ENCODE measurements around the gene ZNF598. TPM values are rescaled to one million over a fixed set of nuclear protein-coding genes. Genes with fewer than 3 reads are reported as not detected.

The ZNF598 gene
- total RNA-seq, 1 donor from 2014 or later = 9.2 TPM

DNA sequence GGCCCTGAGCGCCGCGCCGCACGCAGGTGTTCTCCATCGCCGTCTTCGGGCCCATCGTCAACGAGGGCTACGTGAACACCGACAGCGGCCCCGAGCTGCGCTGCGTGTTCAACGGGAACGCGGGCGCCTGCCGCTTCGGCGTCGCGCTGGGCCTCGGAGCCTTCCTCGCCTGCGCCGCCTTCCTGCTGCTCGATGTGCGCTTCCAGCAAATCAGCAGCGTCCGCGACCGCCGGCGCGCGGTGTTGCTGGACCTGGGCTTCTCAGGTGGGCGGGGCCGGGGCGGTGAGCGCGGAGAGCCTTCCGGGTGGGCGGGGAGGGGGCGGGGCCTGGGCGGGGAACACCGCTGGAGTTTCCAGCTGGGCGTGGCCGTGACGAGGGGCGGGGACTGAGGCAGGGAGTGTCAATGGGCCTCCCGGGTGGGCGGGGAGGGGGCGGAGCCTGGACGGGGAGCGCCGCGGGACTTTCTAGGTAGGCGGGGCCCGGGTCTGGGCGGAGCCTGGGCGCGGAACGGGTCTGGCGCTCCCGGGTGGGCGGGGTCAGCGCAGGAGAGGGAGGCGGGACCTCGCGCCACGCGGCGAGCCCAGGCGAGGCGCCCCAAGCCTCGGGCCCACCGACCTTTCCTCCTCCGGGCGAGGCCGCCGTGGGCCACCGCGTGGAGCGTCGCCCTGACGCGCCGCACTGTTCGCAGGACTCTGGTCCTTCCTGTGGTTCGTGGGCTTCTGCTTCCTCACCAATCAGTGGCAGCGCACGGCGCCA, 17.5 kb downstream of the ZNF598 start:
- DNase-seq (ENCODE audit: low read depth in 2 of 2) = peak; percentile 79 to 95

DNA sequence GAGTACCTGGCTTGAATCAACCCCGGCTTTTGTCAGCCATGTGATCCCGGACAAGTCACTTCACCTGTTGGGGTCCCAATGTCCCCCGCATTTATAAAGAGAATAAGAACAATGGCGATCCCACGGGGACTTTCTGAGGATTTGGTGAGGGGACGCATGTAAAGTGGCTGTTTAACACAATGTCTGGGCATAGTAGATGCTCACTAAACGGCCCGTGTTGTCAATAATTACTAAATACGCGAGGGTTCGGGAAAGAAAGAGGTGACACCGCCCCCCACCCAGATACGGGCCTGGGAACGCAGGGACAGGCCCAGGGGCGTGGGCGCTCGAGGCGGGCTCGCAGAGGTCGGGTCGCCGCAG, 18.1 kb downstream of the ZNF598 start:
- no peak for DNase-seq (ENCODE audit: low read depth in 2 of 2)

DNA sequence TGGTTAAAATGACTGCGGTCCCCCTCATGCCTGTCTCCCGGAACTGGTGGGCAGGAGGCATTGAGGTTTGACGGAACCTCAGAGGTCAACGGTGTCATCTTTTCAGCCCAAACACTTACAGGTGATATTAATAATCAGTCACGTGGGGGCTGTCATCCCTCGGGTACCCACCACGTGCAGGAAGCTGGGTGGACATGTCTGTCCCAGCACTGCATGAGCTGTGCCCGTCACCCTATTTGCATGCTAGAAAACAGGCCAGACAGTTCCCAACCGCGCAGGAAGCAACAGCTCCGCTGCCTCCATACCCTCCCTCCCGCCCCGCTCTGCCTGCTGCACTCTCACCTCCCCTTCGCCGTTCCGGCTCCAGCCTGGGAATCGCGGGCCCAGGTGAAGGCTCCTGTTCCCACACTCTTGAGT, 18.5 kb downstream of the ZNF598 start:
- no peak for DNase-seq (ENCODE audit: low read depth in 2 of 2)

DNA sequence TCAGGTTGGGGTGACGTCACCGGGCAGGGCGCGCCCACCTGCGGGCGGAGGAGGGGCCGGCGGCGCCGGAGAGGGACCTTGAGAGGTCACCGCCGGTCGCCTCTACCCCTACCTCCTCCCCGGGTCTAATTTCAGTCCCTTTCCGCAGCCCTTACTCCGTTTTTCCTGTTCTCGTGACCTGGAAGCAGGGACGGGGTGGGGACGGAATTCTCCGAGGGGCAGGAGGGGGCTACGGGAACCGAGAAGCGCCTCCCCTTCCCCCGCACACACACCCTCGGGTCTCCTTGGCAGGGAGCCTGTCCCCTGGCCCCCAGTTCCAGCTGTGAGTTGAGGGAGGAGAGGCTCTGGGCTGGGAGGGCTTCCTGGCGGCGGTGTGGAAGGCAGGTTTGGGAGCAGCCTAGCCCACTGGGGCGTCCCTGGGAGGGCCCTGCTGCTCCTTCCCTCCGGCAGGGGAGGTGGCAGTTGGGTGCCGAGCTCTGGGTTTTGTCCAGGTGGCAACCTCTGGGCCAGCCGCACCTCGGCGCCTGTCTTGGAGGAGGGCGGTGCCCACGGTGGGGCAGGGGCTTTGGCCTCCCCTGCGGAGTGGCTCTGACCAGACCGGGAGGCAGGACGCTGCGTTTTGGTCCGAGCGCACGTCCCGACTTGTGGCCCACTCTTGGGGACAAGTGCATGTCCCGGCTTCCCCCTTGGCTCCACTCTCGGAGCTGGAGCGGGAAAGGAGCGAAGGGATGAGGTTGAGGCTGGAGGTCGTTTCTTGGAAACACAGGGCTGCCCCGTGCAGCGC, 19.1 kb downstream of the ZNF598 start:
- DNase-seq (ENCODE audit: low read depth in 2 of 2) = no peak

GRCh38 chr16:1990101-1990350, 19.6 kb downstream of the ZNF598 start:
- no peak for DNase-seq (ENCODE audit: low read depth in 2 of 2)

GRCh38 chr16:1989209-1990100, 20.2 kb downstream of the ZNF598 start, which contains the start of gene SYNGR3:
SYNGR3 (plus strand) TSS chr16:1989970; CDS start chr16:1990103, 133 bp downstream.
- DNase-seq (ENCODE audit: low read depth in 2 of 2) = no peak

- DNase-seq (ENCODE audit: low read depth in 2 of 2) = no peak
Measured at GRCh38 chr16:1987198-1987597, 22.4 kb downstream of the ZNF598 start.

DNA sequence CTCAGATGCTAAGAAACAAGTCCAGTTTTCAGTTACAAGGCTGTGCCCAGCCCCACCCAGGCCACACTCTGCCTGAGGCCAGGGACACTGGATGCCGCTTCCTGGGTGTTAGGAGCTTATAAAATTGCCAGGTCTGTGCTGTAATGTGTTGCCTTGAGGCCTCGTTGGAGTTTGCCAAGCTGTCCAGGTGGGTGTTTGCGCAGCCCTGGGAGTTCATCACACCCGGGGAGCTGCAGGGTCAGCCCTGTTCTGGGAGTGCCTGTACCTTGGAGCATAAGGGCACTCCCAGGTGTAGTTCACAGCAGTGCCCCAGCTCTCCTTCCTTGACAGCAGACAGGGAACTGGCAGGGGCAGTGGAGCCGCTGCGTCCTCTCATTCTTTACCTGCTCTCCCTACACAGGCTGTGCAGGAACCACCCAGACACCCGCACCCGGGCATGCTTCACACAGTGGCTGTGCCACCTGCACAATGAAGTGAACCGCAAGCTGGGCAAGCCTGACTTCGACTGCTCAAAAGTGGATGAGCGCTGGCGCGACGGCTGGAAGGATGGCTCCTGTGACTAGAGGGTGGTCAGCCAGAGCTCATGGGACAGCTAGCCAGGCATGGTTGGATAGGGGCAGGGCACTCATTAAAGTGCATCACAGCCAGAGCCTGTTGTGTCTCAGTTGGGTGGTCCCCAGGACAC, 24.0 kb downstream of the ZNF598 start:
- no peak for DNase-seq (ENCODE audit: low read depth in 2 of 2)

- peak in 1 of 2 donors; percentile 34 for DNase-seq (ENCODE audit: low read depth in 2 of 2)
Measured at GRCh38 chr16:1984347-1985225, 25.0 kb downstream of the ZNF598 start.

DNA sequence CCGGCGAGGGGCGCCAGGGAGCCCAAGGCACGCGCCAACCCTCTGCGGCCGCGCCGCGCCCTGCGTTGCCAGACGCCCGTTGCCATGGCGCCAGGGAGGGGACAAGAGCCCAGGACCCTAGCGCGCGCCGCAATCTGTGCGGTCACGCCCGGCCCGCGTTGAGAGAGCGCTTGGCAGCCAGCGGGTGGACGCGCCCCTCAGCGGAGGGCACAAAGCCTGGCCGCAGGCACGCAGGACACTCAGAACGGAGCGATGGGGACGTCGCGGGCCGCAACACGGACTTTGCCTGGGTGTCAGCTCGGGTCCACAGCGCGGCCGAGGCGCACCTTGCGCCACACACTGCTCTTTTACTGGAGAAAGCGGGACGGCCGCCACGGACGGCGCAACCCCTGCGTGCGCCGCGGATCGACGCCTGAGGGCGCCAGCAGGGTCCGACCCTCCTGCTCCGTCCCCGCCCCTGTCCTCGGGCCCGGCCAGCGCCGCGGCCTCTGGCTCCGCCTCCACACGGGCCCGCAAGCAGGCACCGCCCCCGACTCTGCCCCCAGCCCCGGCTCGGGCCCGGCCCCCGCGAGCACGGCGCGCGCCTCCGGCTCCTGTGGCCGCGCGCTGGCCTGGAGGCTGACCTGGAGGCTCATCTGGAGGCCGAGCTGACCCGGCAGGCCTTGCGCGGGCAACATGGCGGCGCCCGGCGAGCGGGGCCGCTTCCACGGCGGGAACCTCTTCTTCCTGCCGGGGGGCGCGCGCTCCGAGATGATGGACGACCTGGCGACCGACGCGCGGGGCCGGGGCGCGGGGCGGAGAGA, 25.9 kb downstream of the ZNF598 start, which contains the start of gene GFER:
Gene GFER, plus strand, starts transcription at position 650 of the 803 bp plus-strand sequence. Its CDS starts 26 bp downstream, at position 676.
- DNase-seq (ENCODE audit: low read depth in 2 of 2) = peak; percentile 85 to 95

- DNase-seq (ENCODE audit: low read depth in 2 of 2) = no peak
Measured at GRCh38 chr16:1982991-1983543, 26.6 kb downstream of the ZNF598 start.

DNA sequence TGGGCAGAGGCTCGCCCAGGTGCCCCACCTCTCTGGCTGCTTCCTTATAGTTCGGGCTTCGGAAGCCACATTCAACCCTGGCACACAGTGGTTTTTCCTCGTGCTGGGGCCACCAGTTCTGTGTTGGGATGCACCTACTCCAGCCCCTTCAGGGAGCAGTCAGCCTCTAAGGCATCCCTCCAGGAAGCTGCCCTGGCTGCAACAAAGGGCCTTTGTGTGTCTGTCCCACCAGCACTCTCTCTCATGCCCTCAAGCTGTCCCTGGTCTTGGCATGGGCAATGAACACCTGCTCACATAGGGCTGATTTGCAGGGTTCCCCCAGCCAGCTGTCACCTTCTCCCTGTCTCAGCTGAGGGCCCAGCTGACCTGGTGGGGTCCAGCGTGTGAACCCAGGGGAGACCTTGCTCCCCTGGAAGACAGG, 27.6 kb downstream of the ZNF598 start:
- no peak for DNase-seq (ENCODE audit: low read depth in 2 of 2)

- DNase-seq (ENCODE audit: low read depth in 2 of 2) = no peak
Measured at GRCh38 chr16:1981398-1981836, 28.2 kb downstream of the ZNF598 start, which contains the start of gene NOXO1. NOXO1 (minus strand) TSS chr16:1981469; CDS start chr16:1981179, 290 bp downstream.

- DNase-seq (ENCODE audit: low read depth in 2 of 2) = no peak
Measured at GRCh38 chr16:1980770-1981087, 28.9 kb downstream of the ZNF598 start.

GRCh38 chr16:1980030-1980769, 29.4 kb downstream of the ZNF598 start:
- DNase-seq (ENCODE audit: low read depth in 2 of 2) = no peak

- no peak for DNase-seq (ENCODE audit: low read depth in 2 of 2)
Measured at GRCh38 chr16:1979271-1980029, 30.2 kb downstream of the ZNF598 start.

DNA sequence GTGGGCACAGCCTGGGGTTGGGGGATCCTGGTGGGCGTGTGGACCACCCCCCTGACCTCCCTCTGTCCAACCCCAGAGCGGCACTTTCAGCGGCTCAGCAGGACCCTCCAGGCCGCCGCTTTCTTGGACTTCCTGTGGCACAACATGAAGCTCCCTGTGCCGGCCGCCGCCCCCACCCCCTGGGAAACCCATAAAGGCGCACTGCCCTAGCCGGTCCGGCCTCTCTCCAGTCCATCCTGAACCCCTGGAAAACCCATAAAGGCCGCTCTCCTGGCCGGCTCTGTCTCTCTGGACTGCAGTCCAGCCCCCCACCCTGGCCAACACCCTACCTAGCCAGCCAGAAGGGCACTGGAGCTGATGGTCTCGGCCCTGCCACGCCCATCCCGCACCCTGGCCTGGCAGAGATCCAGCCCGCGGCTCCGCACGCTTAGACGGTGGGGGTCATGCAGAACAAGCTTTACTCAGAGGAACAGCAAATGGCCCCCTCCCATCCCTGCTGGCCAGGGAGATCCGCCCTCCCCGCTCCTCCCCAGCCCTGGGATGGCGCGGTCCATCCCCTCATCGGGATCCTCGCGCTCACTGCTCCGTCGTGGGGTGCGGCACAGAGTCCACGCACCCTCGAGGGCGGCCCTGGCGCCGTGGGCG, 31.0 kb downstream of the ZNF598 start:
- DNase-seq (ENCODE audit: low read depth in 2 of 2) = no peak

Data from dermis microvascular lymphatic vessel endothelial cell (primary cell).